ENCODE results near the gene STARD7. TPM values are rescaled to one million over a fixed set of nuclear protein-coding genes. Genes with fewer than 3 reads are reported as not detected.

Gene STARD7
- total RNA-seq, 6 experiments from 2014 or later = 52.8 to 83.9 (median 65.4) TPM

DNA sequence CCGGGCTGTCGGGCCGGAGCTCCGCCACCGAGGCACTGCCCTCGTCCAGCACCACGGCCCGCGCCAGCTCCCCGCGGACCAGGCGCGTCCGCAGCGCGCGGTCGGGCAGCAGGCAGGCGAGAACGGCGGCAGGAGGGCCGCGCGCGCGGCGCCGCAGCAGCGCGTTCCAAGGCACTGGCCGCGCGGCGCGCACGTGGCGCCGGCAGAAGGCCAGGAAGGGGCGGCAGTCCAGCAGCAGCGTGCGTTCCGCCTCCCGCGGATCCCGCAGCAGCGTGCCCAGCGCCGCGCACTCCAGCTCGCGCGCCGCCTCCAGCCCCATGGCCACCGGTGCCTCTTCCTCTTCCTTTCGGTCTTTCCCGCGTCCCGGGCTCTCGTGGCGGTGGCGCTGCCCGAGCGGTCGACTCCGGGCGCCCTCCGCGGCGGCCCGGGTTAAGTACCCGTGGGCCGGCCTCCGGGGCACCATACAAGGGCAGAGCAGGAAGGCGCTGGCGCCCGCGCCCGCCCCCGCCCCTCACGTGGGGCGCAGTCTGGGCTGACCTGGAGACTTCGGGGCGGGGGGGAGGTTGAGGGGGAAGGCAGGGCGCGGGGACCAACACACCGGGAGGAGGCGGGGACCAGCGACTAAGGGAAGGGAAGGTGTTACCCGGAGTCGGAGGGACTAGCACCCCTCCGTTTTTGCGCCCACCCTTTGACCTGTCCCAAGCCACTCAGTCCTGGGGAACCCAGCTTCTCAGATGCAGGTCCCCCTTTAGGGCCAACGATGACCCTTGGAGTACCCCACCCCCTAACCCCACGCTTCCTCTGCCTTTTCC is 63.4 kb downstream of the STARD7 start, which contains the start of gene DUSP2:
TSS of gene DUSP2 (minus strand) at position 405 of the 812 bp plus-strand sequence. CDS start at position 319, 86 bp downstream.
- ATAC-seq = peak; percentile 74 to 80 (median 77)
- Histone ChIP-seq H3K9me3 (no peaks in the 10 kb centered on the region), H3K27ac (peak within 1 kb of the TSS in 2 of 3 donors; percentile 22 to 53), H3K27me3 (no peaks in the 10 kb centered on the region), H3K4me1 (no peaks in the 10 kb centered on the region), H3K4me3 (peak within 1 kb of the TSS; percentile 38 to 65 (median 56)), H3K36me3 (no peaks in the 10 kb centered on the region)
- WGBS (ENCODE audit: insufficient coverage, low coverage, low lambda C conversion rate, missing lambda C conversion rate) = 22% methylated on average over 7 of the region's 94 CpGs
- intact Hi-C loops (cut with DNase I) = no loop called here
- peak; percentile 79 for TF ChIP-seq POLR2A (IDR thresholded peaks at IDR 0.05)
- TF ChIP-seq, protein P1, sequence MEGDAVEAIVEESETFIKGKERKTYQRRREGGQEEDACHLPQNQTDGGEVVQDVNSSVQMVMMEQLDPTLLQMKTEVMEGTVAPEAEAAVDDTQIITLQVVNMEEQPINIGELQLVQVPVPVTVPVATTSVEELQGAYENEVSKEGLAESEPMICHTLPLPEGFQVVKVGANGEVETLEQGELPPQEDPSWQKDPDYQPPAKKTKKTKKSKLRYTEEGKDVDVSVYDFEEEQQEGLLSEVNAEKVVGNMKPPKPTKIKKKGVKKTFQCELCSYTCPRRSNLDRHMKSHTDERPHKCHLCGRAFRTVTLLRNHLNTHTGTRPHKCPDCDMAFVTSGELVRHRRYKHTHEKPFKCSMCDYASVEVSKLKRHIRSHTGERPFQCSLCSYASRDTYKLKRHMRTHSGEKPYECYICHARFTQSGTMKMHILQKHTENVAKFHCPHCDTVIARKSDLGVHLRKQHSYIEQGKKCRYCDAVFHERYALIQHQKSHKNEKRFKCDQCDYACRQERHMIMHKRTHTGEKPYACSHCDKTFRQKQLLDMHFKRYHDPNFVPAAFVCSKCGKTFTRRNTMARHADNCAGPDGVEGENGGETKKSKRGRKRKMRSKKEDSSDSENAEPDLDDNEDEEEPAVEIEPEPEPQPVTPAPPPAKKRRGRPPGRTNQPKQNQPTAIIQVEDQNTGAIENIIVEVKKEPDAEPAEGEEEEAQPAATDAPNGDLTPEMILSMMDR (IDR thresholded peaks at IDR 0.05) = no peak
- peak; percentile 74 to 83 (median 77) for DNase-seq

DNA sequence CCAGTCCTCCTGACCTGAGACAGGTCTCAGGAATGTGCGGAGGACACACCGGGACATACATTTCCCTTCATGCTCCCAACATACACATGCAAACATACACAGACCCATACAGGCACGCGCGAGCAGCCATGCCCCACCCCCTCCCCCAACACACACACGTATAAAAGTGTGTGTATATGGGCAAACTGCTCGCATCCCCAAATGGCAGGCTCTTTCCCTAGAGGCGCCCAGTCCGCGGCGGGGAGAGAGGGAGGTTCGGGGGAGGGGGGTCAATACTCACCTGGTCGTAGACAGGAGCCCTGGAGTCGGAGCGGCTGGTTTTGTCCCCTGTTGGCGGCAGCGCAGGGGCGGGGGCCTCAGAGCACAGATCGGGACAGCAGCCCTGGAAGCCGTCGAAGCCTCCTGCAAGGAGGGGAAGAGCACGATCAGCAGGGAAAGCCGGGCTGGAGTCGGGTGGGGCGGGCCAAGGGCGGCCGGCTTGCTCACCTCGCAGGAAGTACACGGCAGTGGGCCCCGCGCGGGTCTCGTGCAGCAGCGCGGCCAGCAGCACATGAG is 64.1 kb downstream of the STARD7 start:
- intact Hi-C loops (cut with DNase I) = no loop called here
- Histone ChIP-seq H3K4me1 (no peaks in the 10 kb centered on the region), H3K9me3 (no peaks in the 10 kb centered on the region), H3K36me3 (no peaks in the 10 kb centered on the region), H3K27me3 (no peaks in the 10 kb centered on the region), H3K4me3 (peak overlapping the region; percentile 38 to 65 (median 56)), H3K27ac (peak overlapping the region in 2 of 3 donors; percentile 22 to 53)
- peak in 2 of 3 donors; percentile 49 to 61 for DNase-seq
- no CpG with 5 or more reads among the region's 35 CpGs for WGBS (ENCODE audit: insufficient coverage, low coverage, low lambda C conversion rate, missing lambda C conversion rate)
- no peak for ATAC-seq
- TF ChIP-seq POLR2A (IDR thresholded peaks at IDR 0.05) = no peak
- TF ChIP-seq, protein P1 (IDR thresholded peaks at IDR 0.05) = no peak

- intact Hi-C loops (cut with DNase I) = no loop called here
- Histone ChIP-seq H3K36me3 (no peaks in the 10 kb centered on the region), H3K4me1 (no peaks in the 10 kb centered on the region), H3K27ac (no peak overlapping the region), H3K9me3 (no peaks in the 10 kb centered on the region), H3K4me3 (peak overlapping the region in 1 of 3 donors; percentile 65), H3K27me3 (no peaks in the 10 kb centered on the region)
- 86% methylated on average over 4 of the region's 23 CpGs for WGBS (ENCODE audit: insufficient coverage, low coverage, low lambda C conversion rate, missing lambda C conversion rate)
- no peak for ATAC-seq
- TF ChIP-seq POLR2A (IDR thresholded peaks at IDR 0.05) = no peak
- TF ChIP-seq, protein P1 (IDR thresholded peaks at IDR 0.05) = no peak
- peak in 2 of 3 donors; percentile 22 to 51 for DNase-seq
These were observed 64.7 kb downstream of the STARD7 start for GRCh38 chr2:96143848-96144480.

- WGBS (ENCODE audit: insufficient coverage, low coverage, low lambda C conversion rate, missing lambda C conversion rate) = 70% methylated on average over 3 of the region's 10 CpGs
- Histone ChIP-seq H3K27me3 (no peaks in the 10 kb centered on the region), H3K9me3 (no peaks in the 10 kb centered on the region), H3K36me3 (no peaks in the 10 kb centered on the region), H3K4me3 (no peak overlapping the region), H3K4me1 (no peaks in the 10 kb centered on the region), H3K27ac (no peak overlapping the region)
- intact Hi-C loops (cut with DNase I) = no loop called here
- ATAC-seq (no peak), DNase-seq (peak in 1 of 3 donors; percentile 28)
- TF ChIP-seq, protein P1 (IDR thresholded peaks at IDR 0.05) = no peak
- no peak for TF ChIP-seq POLR2A (IDR thresholded peaks at IDR 0.05)
These were observed 65.3 kb downstream of the STARD7 start for GRCh38 chr2:96143231-96143847.

Data from right lobe of liver (tissue), 6 donors.